ENCODE results near the gene CEACAM19. TPM values are rescaled to one million over a fixed set of nuclear protein-coding genes. Genes with fewer than 3 reads are reported as not detected.
"Not testable (repeated sequence)": the region's sequence is repeated elsewhere in the genome, so short reads cannot be mapped to it uniquely, and the experiment has no call there.

Gene CEACAM19
- total RNA-seq, 4 donors from 2014 or later: 2.1 to 6.8 (median 3.8) TPM

DNA sequence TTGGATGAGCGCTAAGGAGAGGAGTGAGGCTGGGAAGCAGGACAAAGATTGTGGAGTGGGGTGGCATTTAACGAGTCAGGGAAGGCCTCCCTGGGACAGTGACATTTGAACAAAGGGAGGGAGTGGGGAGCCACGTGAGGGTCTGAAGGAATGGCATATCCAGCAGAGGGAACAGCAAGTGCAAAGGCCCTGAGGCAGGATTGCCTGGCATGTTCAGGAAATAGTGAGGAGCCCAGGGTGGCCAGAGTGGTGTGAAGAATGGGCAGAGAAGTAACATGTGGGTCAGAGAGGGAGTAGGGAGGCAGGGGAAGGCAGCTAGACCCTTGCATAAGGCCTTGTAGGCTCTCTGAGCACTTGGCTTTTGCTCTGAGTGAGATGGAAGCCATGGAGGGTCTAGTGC lies 42.5 kb upstream of the CEACAM19 start:
- DNase-seq (ENCODE audit: low spot score): no peak
- no peak for ATAC-seq (ENCODE audit: low FRiP score)
- TF ChIP-seq, protein P1, sequence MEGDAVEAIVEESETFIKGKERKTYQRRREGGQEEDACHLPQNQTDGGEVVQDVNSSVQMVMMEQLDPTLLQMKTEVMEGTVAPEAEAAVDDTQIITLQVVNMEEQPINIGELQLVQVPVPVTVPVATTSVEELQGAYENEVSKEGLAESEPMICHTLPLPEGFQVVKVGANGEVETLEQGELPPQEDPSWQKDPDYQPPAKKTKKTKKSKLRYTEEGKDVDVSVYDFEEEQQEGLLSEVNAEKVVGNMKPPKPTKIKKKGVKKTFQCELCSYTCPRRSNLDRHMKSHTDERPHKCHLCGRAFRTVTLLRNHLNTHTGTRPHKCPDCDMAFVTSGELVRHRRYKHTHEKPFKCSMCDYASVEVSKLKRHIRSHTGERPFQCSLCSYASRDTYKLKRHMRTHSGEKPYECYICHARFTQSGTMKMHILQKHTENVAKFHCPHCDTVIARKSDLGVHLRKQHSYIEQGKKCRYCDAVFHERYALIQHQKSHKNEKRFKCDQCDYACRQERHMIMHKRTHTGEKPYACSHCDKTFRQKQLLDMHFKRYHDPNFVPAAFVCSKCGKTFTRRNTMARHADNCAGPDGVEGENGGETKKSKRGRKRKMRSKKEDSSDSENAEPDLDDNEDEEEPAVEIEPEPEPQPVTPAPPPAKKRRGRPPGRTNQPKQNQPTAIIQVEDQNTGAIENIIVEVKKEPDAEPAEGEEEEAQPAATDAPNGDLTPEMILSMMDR (IDR thresholded peaks at IDR 0.05): no peak

DNA sequence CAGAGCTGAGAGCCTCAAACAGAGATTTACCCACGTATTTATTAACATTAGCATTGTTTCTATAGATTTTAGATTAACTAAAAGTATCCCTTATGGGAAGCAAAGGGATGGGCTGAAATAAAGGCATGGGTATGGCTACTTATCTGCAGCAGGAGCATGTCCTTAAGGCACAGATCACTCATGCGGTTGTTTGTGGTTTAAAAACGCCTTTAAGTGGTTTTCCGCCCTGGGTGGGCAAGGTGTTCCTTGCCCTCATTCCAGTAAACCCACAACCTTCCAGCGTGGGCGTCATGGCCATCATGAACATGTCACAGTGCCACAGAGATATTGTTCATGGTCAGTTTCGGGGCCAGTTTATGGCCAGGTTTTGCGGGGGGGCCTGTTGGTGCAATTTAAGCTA lies 39.7 kb upstream of the CEACAM19 start:
- not testable (repeated sequence) for DNase-seq (ENCODE audit: low spot score); ATAC-seq (ENCODE audit: low FRiP score)

DNA sequence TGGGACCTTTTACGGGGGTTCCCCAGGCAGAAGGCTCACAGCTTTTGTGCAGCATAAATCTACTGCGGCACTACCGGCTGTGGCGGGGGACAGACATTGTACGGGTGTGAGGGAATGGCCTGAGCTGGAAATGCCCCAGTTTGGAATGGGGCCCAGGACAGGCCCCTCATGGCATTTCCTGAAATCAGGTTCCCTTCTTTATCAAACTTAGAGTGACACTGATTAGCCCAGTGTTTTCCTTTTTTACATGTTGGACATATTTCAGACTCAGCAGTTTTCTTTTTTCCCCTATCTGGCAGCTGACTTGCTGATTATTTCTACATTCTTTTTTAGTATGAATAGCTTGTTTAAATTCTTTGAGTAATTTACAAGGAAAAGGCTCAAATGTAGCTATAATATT lies 37.2 kb upstream of the CEACAM19 start:
- DNase-seq (ENCODE audit: low spot score); ATAC-seq (ENCODE audit: low FRiP score): not testable (repeated sequence)

DNA sequence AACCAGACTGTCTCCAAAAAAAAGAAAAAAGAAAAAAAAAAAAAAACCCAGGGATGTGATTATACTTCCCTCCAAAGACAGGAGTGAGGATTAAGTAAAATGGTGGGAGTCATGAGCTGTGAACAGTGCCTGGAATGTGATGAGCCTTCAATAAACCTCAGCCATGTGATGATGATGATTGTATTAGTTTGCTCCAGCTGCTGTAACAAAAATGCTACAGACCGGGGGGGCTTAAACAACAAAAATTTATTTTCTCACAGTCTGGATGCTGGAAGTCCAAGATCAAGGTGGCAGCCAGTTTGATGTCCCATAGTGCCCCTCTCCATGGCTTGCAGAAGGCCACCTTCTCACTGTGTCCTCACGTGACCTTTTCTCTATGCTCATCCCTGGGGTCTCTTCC lies 36.5 kb upstream of the CEACAM19 start:
- TF ChIP-seq, protein P1 (IDR thresholded peaks at IDR 0.05): no peak
- DNase-seq (ENCODE audit: low spot score) (no peak), ATAC-seq (ENCODE audit: low FRiP score) (no peak)

DNA sequence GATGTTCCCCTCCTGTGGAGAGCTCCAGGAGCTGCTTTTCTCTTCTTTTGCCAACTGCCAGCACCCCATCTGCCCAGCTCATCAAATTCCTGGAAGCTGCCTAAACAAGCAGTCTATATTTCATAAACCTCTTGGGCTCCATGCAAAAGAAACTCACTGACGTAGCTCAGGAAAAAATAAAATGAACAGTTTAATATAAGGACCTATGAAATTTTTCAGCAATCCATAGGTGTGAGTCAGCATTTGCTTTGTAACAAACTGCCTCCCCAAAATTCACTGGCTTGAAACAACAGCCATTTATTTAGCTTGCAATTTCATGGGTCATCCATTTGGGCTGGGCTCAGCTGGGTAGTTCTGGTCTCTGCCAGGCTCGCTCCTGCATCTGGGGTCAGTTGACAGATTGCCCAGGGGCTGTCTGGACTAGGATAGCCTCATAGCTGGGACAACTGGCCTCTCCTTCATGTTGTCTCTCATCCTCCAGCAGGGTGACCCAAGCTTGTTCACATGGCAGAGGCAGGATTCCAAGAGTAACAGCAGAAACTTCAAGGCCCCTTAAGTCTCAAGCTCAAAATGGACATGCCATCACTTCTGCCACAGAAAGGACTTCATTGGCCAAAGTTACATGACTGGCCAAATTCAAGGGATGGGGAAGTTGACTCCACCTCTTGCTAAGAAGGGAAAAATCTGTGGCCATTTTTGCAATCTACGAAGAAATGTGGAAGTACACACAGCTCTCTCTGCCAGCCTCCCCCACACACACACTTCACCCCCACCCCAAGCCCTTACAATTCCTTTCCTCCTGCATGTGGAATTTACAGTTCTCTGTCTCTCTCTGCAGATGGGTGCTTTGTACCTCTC lies 35.5 kb upstream of the CEACAM19 start:
- TF ChIP-seq, protein P1 (IDR thresholded peaks at IDR 0.05): no peak
- no peak for DNase-seq (ENCODE audit: low spot score)
- peak; percentile 70 for ATAC-seq (ENCODE audit: low FRiP score)

DNA sequence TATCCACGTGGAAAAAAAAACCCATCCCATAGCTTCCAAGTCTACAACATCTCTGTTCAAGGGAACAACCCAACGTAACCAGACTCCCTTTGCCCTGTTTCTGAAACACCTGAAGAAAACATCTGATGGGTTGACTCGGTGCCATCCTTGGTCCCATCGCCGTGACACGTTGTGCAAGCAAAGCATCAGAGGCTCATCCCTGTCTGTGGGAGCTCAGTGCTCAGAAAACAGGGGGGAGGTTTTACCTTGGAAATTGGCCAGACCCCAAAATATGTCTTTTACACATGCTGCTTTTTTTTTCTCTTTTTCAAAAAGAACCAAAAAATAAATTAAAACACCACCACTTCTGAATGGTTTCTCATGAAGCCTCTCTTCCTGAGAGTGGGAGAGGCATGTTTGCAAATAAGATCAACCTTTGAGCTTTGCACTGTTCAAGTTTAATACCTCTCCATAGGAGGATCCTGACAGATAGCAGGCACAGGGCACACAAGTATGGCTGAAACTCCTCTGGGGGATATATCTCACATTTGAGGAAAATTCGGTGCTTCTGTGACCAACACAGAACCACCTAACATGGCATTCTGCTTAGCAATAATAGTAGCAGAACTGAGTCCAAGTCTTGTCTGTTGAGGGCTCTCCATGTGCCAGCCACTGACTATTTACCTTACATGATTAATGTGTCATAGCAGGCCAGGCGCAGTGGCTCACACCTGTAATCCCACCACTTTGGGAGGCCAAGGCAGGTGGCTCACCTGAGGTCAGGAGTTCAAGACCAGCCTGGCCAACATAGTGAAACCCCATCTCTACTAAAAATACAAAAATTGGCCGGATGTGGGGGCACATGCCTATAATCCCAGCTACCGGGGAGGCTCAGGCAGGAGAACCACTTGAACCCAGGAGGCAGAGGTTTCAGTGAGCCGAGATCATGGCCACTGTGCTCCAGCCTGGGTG lies 34.6 kb upstream of the CEACAM19 start:
- ATAC-seq (ENCODE audit: low FRiP score): no peak
- no peak for DNase-seq (ENCODE audit: low spot score)
- TF ChIP-seq, protein P1 (IDR thresholded peaks at IDR 0.05): no peak

DNA sequence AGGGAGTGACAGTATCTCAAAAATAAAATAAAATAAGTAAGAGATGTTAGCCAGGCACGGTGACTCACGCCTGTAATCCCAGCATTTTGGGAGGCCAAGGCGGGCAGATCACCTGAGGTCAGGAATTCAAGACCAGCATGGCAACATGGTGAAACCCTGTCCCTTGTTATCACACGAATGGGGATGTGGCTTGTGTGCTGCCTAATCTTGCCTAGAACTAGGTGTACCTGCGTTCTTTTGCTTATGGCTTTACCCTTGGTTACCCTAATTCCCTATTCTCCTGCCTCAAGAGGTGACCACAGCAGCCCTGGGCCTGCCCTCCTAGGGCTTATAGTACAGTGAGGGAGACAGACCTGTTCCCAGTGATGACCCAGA lies 33.9 kb upstream of the CEACAM19 start:
- no peak for ATAC-seq (ENCODE audit: low FRiP score)
- TF ChIP-seq, protein P1 (IDR thresholded peaks at IDR 0.05): no peak
- no peak for DNase-seq (ENCODE audit: low spot score)

Data from omental fat pad (tissue), 4 donors.